Activated naive CD4-positive, alpha-beta T cell treated with Interleukin-2 at 50 U/mL for 16 hours (primary cell): ENCODE results near the gene SLC39A7.

Experiments
- DNase-seq: peaks from one replicate; pipeline ENCODE4 v3.0.0-alpha.2; 2020

Gene SLC39A7

GRCh38 chr6:33171016-33171879, 29.4 kb upstream of the SLC39A7 start:
- no peak for DNase-seq

- DNase-seq: no peak
Measured at GRCh38 chr6:33171880-33172687, 28.6 kb upstream of the SLC39A7 start.

GRCh38 chr6:33172688-33173534, 27.8 kb upstream of the SLC39A7 start:
- no peak for DNase-seq

GRCh38 chr6:33173535-33174180, 27.0 kb upstream of the SLC39A7 start:
- no peak for DNase-seq

GRCh38 chr6:33174784-33175183, 25.9 kb upstream of the SLC39A7 start:
- DNase-seq: no peak

- no peak for DNase-seq
Measured at GRCh38 chr6:33175436-33176069, 25.1 kb upstream of the SLC39A7 start.

GRCh38 chr6:33176906-33177305, 23.8 kb upstream of the SLC39A7 start:
- no peak for DNase-seq

GRCh38 chr6:33177552-33178446, 22.9 kb upstream of the SLC39A7 start:
- DNase-seq: no peak

- no peak for DNase-seq
Measured at GRCh38 chr6:33178755-33179475, 21.8 kb upstream of the SLC39A7 start.

GRCh38 chr6:33181141-33181540, 19.5 kb upstream of the SLC39A7 start:
- DNase-seq: no peak

GRCh38 chr6:33183071-33183683, 17.5 kb upstream of the SLC39A7 start:
- DNase-seq: no peak

- DNase-seq: no peak
Measured at GRCh38 chr6:33185190-33185589, 15.5 kb upstream of the SLC39A7 start.

GRCh38 chr6:33185654-33186187, 14.9 kb upstream of the SLC39A7 start:
- DNase-seq: no peak

GRCh38 chr6:33187809-33188208, 12.9 kb upstream of the SLC39A7 start:
- no peak for DNase-seq

GRCh38 chr6:33189164-33189563, 11.5 kb upstream of the SLC39A7 start:
- no peak for DNase-seq

- DNase-seq: no peak
Measured at GRCh38 chr6:33189625-33190448, 10.8 kb upstream of the SLC39A7 start.

- DNase-seq: no peak
Measured at GRCh38 chr6:33190504-33191107, 10.1 kb upstream of the SLC39A7 start.
